ENCODE data around the gene CDK5R1.
A peak's percentile ranks its signal among the peaks of the same experiment; 100 is the strongest.

CDK5R1 gene

DNA sequence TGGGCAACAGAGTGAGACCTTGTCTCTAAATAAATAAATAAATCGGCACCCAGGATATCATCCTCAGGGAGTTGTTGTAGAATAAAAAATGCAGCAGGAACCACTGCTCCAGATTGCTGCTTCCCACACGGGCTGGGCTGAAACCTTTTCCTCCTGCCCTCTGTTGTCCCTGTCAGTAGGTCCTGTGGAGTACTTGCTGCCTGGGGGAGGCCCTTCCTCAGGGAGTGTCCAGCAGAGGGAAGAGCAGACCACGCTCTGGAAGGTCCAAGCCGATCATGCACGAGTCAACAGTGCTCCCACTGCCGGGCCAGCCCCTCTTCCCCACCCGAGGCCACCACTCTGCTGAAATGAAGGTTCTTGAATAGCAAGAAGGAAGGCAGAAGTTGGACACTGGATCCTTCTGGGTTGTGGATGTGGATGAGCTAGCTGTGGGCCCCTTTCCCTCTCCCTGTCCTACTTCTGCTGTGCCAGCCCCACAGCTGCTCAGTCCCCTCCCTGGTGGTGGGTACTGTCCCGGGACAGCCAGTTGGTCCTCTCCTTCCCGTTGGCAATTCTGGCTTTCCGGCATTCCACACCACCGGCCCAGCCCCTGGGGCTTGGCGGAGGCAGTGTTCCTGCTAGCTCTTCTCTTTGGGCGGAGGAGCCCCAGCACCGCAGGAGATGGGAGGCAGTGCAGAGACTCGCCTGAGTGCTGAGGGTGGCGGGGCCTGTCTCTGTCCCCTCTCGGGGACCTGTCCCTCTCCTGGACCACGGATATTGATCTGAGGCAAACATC lies 10.8 kb downstream of the CDK5R1 start:
- ATAC-seq (ENCODE audit: low read depth) = no peak
- TF ChIP-seq, protein P1, sequence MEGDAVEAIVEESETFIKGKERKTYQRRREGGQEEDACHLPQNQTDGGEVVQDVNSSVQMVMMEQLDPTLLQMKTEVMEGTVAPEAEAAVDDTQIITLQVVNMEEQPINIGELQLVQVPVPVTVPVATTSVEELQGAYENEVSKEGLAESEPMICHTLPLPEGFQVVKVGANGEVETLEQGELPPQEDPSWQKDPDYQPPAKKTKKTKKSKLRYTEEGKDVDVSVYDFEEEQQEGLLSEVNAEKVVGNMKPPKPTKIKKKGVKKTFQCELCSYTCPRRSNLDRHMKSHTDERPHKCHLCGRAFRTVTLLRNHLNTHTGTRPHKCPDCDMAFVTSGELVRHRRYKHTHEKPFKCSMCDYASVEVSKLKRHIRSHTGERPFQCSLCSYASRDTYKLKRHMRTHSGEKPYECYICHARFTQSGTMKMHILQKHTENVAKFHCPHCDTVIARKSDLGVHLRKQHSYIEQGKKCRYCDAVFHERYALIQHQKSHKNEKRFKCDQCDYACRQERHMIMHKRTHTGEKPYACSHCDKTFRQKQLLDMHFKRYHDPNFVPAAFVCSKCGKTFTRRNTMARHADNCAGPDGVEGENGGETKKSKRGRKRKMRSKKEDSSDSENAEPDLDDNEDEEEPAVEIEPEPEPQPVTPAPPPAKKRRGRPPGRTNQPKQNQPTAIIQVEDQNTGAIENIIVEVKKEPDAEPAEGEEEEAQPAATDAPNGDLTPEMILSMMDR (IDR thresholded peaks at IDR 0.05; ENCODE audit: poor library complexity, severe bottlenecking) = peak; percentile 12
- peaks cover 15% of the 10 kb centered on the region for H3K4me1 ChIP-seq (ENCODE audit: insufficient read depth, poor library complexity, severe bottlenecking)

DNA sequence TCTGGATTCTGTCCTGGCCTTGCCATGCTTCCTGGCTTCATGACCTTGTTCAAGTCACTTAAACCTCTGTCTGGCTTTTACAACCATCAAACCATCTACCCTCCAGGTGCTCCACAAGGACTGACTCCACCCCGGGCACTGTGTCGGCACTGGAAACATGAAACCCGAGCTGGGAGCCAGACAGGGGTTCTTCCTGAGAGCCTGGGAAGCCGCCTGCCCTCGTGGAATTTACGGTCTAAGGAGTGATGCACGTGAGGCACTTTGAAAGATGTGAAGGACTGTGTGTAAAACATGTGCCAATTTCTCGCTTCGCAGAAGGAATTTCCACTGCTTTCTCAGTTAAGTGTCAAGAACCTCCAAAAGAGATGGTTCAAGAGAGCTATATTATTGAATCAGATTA lies 11.6 kb downstream of the CDK5R1 start:
- H3K36me3 ChIP-seq (ENCODE audit: low read depth) = no peaks in the 10 kb centered on the region
- TF ChIP-seq, protein P1 (IDR thresholded peaks at IDR 0.05; ENCODE audit: poor library complexity, severe bottlenecking) = no peak
- peak overlapping the region; percentile 79 for H3K27ac ChIP-seq (ENCODE audit: poor library complexity, severe bottlenecking)
- ATAC-seq (ENCODE audit: low read depth) (no peak), DNase-seq (ENCODE audit: low spot score) (no peak)
- H3K9me3 ChIP-seq (ENCODE audit: severe bottlenecking) = no peaks in the 10 kb centered on the region
- no peak overlapping the region for H3K4me3 ChIP-seq (ENCODE audit: severe bottlenecking)
- peaks cover 20% of the 10 kb centered on the region for H3K4me1 ChIP-seq (ENCODE audit: insufficient read depth, poor library complexity, severe bottlenecking)
- no peaks in the 10 kb centered on the region for H3K27me3 ChIP-seq (ENCODE audit: insufficient read depth, poor library complexity, severe bottlenecking)

More for the DNA sequence above, 10.8 kb downstream of the CDK5R1 start:
- Histone ChIP-seq H3K27me3 (ENCODE audit: insufficient read depth, poor library complexity, severe bottlenecking) (no peaks in the 10 kb centered on the region), H3K27ac (ENCODE audit: poor library complexity, severe bottlenecking) (peak overlapping the region; percentile 79), H3K4me3 (ENCODE audit: severe bottlenecking) (no peak overlapping the region), H3K9me3 (ENCODE audit: severe bottlenecking) (no peaks in the 10 kb centered on the region), H3K36me3 (ENCODE audit: low read depth) (no peaks in the 10 kb centered on the region)
- DNase-seq (ENCODE audit: low spot score) = no peak

DNA sequence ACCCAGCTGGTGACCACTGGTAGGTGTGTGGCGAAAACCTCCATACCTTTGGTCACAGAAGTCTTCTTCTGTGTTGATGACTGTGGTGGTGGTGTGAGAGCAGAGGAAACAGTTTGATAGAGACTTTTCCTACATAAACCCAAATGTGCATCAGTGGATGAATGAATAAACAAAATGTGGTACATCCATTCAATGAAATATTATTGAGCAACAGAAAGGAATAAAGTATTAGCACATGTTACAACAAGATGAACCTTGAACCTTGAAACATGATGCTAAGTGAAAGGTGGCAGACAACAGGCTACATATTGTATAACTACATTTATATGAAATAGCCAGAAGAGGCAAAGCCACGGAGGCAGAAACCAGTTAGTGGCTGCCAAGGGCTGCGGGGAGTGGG lies 15.2 kb downstream of the CDK5R1 start:
- Histone ChIP-seq H3K27ac (ENCODE audit: poor library complexity, severe bottlenecking) (no peak overlapping the region), H3K36me3 (ENCODE audit: low read depth) (no peaks in the 10 kb centered on the region), H3K4me3 (ENCODE audit: severe bottlenecking) (no peak overlapping the region), H3K4me1 (ENCODE audit: insufficient read depth, poor library complexity, severe bottlenecking) (peaks cover 22% of the 10 kb centered on the region), H3K9me3 (ENCODE audit: severe bottlenecking) (no peaks in the 10 kb centered on the region), H3K27me3 (ENCODE audit: insufficient read depth, poor library complexity, severe bottlenecking) (no peaks in the 10 kb centered on the region)
- TF ChIP-seq, protein P1 (IDR thresholded peaks at IDR 0.05; ENCODE audit: poor library complexity, severe bottlenecking) = no peak
- DNase-seq (ENCODE audit: low spot score) = no peak
- ATAC-seq (ENCODE audit: low read depth) = no peak

DNA sequence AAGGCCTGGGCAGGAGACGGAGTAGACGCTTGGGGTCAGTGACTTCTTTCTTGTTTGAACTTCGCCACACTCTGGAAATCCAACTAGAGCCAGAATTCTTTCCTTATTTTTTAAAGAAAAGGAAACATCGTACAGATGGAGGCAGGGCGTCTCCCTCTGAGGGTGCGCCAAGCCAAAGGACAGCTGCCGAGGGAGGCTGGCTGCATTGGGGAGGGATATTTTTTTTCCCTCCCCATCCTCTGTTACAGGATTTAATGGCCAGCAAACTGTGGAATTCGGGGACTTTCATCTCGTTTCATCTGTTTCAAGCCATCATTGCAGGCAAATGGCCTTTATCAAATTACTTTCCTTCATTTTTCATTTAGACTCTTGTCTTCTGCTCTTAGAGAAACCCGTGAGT lies 15.9 kb downstream of the CDK5R1 start:
- Histone ChIP-seq H3K36me3 (ENCODE audit: low read depth) (no peaks in the 10 kb centered on the region), H3K4me3 (ENCODE audit: severe bottlenecking) (no peak overlapping the region), H3K27ac (ENCODE audit: poor library complexity, severe bottlenecking) (peak overlapping the region; percentile 36), H3K27me3 (ENCODE audit: insufficient read depth, poor library complexity, severe bottlenecking) (no peaks in the 10 kb centered on the region), H3K9me3 (ENCODE audit: severe bottlenecking) (no peaks in the 10 kb centered on the region), H3K4me1 (ENCODE audit: insufficient read depth, poor library complexity, severe bottlenecking) (peaks cover 17% of the 10 kb centered on the region)
- TF ChIP-seq, protein P1 (IDR thresholded peaks at IDR 0.05; ENCODE audit: poor library complexity, severe bottlenecking) = no peak
- ATAC-seq (ENCODE audit: low read depth) (no peak), DNase-seq (ENCODE audit: low spot score) (no peak)
